IMR-90 (cell line): ENCODE measurements around the gene TMUB2. TPM values are rescaled to one million over a fixed set of nuclear protein-coding genes. Genes with fewer than 3 reads are reported as not detected.

Source experiments
- ATAC-seq: fragments of 200-7000 bp; cut with Tn5 transposase; 2 replicates; pipeline ENCODE4 v1.9.1; 2020; ENCODE audit warnings: low read depth, mild to moderate bottlenecking, moderate library complexity
- BruUV-seq: library from RNA; stranded (reverse); fragments of 400-500 nt; replicated peaks from 2 replicates; lab custom pipeline; 2021; lab: Mats Ljungman, UMichigan
- CTCF ChIA-PET: fragments of 300-600 bp; formaldehyde crosslinking; extraction: SDS; loops from one replicate; lab custom pipeline; 2021; ENCODE audit warnings: antibody characterized with exemption; lab: Yijun Ruan, JAX
- POLR2A ChIA-PET: fragments of 300-600 bp; sonication (Branson Sonifier 250); formaldehyde crosslinking; loops from one replicate; lab custom pipeline; 2022; ENCODE audit warnings: antibody characterized with exemption; ENCODE audit not compliant: unreplicated experiment; lab: Charles Lee
- DNase-seq: peaks from one replicate; pipeline ENCODE4 v3.0.0; 2013
- H2AFZ ChIP-seq: replicated peaks from 2 replicates; pipeline ENCODE3; 2013; ENCODE audit warnings: low read length, mild to moderate bottlenecking; ENCODE audit not compliant: poor library complexity
- H2AK5ac ChIP-seq: 2 replicates; pipeline ENCODE4 v1.6.1; 2013; ENCODE audit warnings: low read depth, low read length, inconsistent platforms
- H2AK9ac ChIP-seq: replicated peaks from 2 replicates; pipeline ENCODE3; 2013; ENCODE audit warnings: mild to moderate bottlenecking, low read depth, low read length, moderate library complexity; ENCODE audit not compliant: poor library complexity
- H2BK120ac ChIP-seq: 2 replicates; pipeline ENCODE4 v1.6.1; 2013; ENCODE audit warnings: low read depth, low read length, inconsistent platforms
- H2BK15ac ChIP-seq: 3 replicates; pipeline ENCODE4 v1.6.1; 2013; ENCODE audit warnings: low read depth, low read length, inconsistent platforms
- H2BK20ac ChIP-seq: 2 replicates; pipeline ENCODE4 v1.6.1; 2013; ENCODE audit warnings: low read depth, mild to moderate bottlenecking, inconsistent platforms, low read length, moderate library complexity
- H2BK5ac ChIP-seq: 2 replicates; pipeline ENCODE4 v1.6.1; 2013; ENCODE audit warnings: mild to moderate bottlenecking, low read depth, low read length, inconsistent platforms; ENCODE audit not compliant: poor library complexity, severe bottlenecking
- H3K14ac ChIP-seq: replicated peaks from 2 replicates; pipeline ENCODE4 v1.6.1; 2013; ENCODE audit warnings: low read depth, low read length, inconsistent platforms
- H3K18ac ChIP-seq: 2 replicates; pipeline ENCODE4 v1.6.1; 2013; ENCODE audit warnings: low read depth, low read length, control low read depth
- H3K23ac ChIP-seq: 2 replicates; pipeline ENCODE4 v1.6.1; 2013; ENCODE audit warnings: low read depth, low read length, inconsistent platforms
- H3K27ac ChIP-seq: 2 replicates; pipeline ENCODE4 v1.5.1; 2013; ENCODE audit warnings: mild to moderate bottlenecking, control low read depth, low read length; ENCODE audit not compliant: insufficient read depth
- H3K27me3 ChIP-seq: 2 replicates; pipeline ENCODE4 v1.6.1; 2013; ENCODE audit warnings: low read length; ENCODE audit not compliant: control insufficient read depth, insufficient read depth
- H3K36me3 ChIP-seq: 2 replicates; pipeline ENCODE4 v1.6.1; 2013; ENCODE audit warnings: low read length, mixed read lengths; ENCODE audit not compliant: control insufficient read depth, insufficient read depth
- H3K4ac ChIP-seq: 2 replicates; pipeline ENCODE4 v1.6.1; 2013; ENCODE audit warnings: low read depth, low read length, inconsistent platforms
- H3K4me1 ChIP-seq: 2 replicates; pipeline ENCODE4 v1.6.1; 2013; ENCODE audit warnings: low read length, mixed read lengths; ENCODE audit not compliant: control insufficient read depth, insufficient read depth
- H3K4me2 ChIP-seq: 2 replicates; pipeline ENCODE4 v1.6.1; 2013; ENCODE audit warnings: low read depth, mild to moderate bottlenecking, control low read depth, low read length, moderate library complexity
- H3K4me3 ChIP-seq: 2 replicates; pipeline ENCODE4 v1.5.1; 2013; ENCODE audit warnings: low read depth, mild to moderate bottlenecking, control low read depth, low read length, moderate library complexity; ENCODE audit not compliant: insufficient read depth
- H3K56ac ChIP-seq: 2 replicates; pipeline ENCODE4 v1.6.1; 2013; ENCODE audit warnings: low read length, inconsistent platforms; ENCODE audit not compliant: insufficient read depth; ENCODE audit errors: extremely low read depth
- H3K79me1 ChIP-seq, 2 experiments: 2 replicates each; pipeline ENCODE4 v1.6.1; 2013; ENCODE audit warnings: low read length in 2 of 2, inconsistent platforms in 1 of 2, low read depth in 1 of 2
- H3K9ac ChIP-seq: 2 replicates; pipeline ENCODE4 v1.6.1; 2013; ENCODE audit warnings: low read depth, low read length, control low read depth
- H3K9me1 ChIP-seq: 2 replicates; pipeline ENCODE4 v1.6.1; 2013; ENCODE audit warnings: low read length, inconsistent platforms; ENCODE audit not compliant: insufficient read depth
- H3K9me3 ChIP-seq: 2 replicates; pipeline ENCODE4 v1.6.1; 2013; ENCODE audit warnings: low read length; ENCODE audit not compliant: control insufficient read depth, insufficient read depth
- H4K20me1 ChIP-seq: 2 replicates; pipeline ENCODE4 v1.6.1; 2013; ENCODE audit warnings: low read length, inconsistent platforms; ENCODE audit not compliant: insufficient read depth
- H4K5ac ChIP-seq: 2 replicates; pipeline ENCODE4 v1.6.1; 2013; ENCODE audit warnings: mild to moderate bottlenecking, low read depth, low read length, control low read depth
- H4K8ac ChIP-seq, 2 experiments: 2 replicates each; pipeline ENCODE4 v1.6.1; 2013; ENCODE audit warnings: low read depth in 2 of 2, low read length in 2 of 2, control low read depth in 1 of 2, inconsistent platforms in 1 of 2
- H4K91ac ChIP-seq: 2 replicates; pipeline ENCODE4 v1.6.1; 2013; ENCODE audit warnings: low read depth, low read length, inconsistent platforms; ENCODE audit not compliant: insufficient read depth
- BHLHE40 ChIP-seq: fragments of 150-350 bp; IDR thresholded peaks from 2 replicates; pipeline ENCODE4 v1.6.1; 2016; ENCODE audit warnings: mild to moderate bottlenecking, low read depth, low read length
- CHD1 ChIP-seq: IDR thresholded peaks from 2 replicates; pipeline ENCODE4 v1.6.1; 2012; ENCODE audit warnings: low read depth, low read length, improper control_type of control experiment
- ELK1 ChIP-seq: fragments of 150-350 bp; IDR thresholded peaks from 2 replicates; pipeline ENCODE4 v1.6.1; 2016; ENCODE audit warnings: low read depth, mild to moderate bottlenecking, low read length, moderate library complexity, borderline replicate concordance
- FOS ChIP-seq: fragments of 150-350 bp; IDR thresholded peaks from 2 replicates; pipeline ENCODE4 v1.6.1; 2016; ENCODE audit warnings: low read depth, low read length
- MAFK ChIP-seq: IDR thresholded peaks from 2 replicates; pipeline ENCODE4 v1.6.1; 2012; ENCODE audit warnings: low read depth, low read length, improper control_type of control experiment
- MAZ ChIP-seq: IDR thresholded peaks from 2 replicates; pipeline ENCODE4 v1.6.1; 2012; ENCODE audit warnings: low read depth, mild to moderate bottlenecking, low read length, improper control_type of control experiment, moderate library complexity, borderline replicate concordance
- MXI1 ChIP-seq: IDR thresholded peaks from 2 replicates; pipeline ENCODE4 v1.6.1; 2012; ENCODE audit warnings: low read depth, mild to moderate bottlenecking, low read length, moderate library complexity, borderline replicate concordance
- NFE2L2 ChIP-seq: fragments of 150-350 bp; IDR thresholded peaks from 2 replicates; pipeline ENCODE4 v1.6.1; 2016; ENCODE audit warnings: low read depth, mild to moderate bottlenecking, low read length
- RAD21 ChIP-seq: IDR thresholded peaks from 2 replicates; pipeline ENCODE4 v1.6.1; 2012; ENCODE audit warnings: low read length, improper control_type of control experiment
- RCOR1 ChIP-seq: IDR thresholded peaks from 2 replicates; pipeline ENCODE4 v1.6.1; 2012; ENCODE audit warnings: mild to moderate bottlenecking, low read length, improper control_type of control experiment; ENCODE audit not compliant: insufficient replicate concordance
- RFX5 ChIP-seq: IDR thresholded peaks from 2 replicates; pipeline ENCODE4 v1.8.0; 2012; ENCODE audit warnings: low read depth, mild to moderate bottlenecking, low read length, moderate library complexity
- SMC3 ChIP-seq: fragments of 150-350 bp; IDR thresholded peaks from 2 replicates; pipeline ENCODE4 v1.6.1; 2016; ENCODE audit warnings: low read depth, mild to moderate bottlenecking, antibody characterized with exemption, low read length, moderate library complexity
- USF2 ChIP-seq: fragments of 150-350 bp; IDR thresholded peaks from 2 replicates; pipeline ENCODE4 v1.6.1; 2017; ENCODE audit warnings: mild to moderate bottlenecking, antibody characterized with exemption, low read length, low read depth
- WGBS, 2 experiments: methylation state at CpG; one replicate each; pipeline versions ENCODE4 v1.1.5 to v1.1.7; 2013; ENCODE audit warnings: missing lambda C conversion rate in 2 of 2; ENCODE audit not compliant: insufficient read length in 1 of 2; ENCODE audit errors: extremely low coverage in 2 of 2; 5-methylcytosine and 5-hydroxymethylcytosine counted together
- dilution Hi-C: fragments of 300-500 bp; cut with HindIII; formaldehyde crosslinking; loops from one replicate; pipeline ENCODE4 v1.14.3; 2018; ENCODE audit warnings: low sequenced_read_pairs; ENCODE audit not compliant: unreplicated experiment
- in situ Hi-C: fragments of 300-500 bp; cut with MboI; formaldehyde crosslinking; loops from 3 replicates; pipeline ENCODE4 v1.14.3; 2019; ENCODE audit warnings: low sequenced_read_pairs, inconsistent platforms, mixed read lengths
- intact Hi-C: fragments of 100-400 bp; cut with micrococcal nuclease; formaldehyde crosslinking; loops from 2 replicates; pipeline ENCODE4 v1.10.0; 2022
- polyA plus RNA-seq, 3 experiments: library from polyadenylated mRNA; depleted of rRNA; stranded (reverse); fragments of >200 nt; gene quantifications; 2 replicates each; pipeline ENCODE4 v1.2.3, GENCODE V29; 2012; ENCODE audit warnings: low replicate concordance in 1 of 3
- total RNA-seq: library from RNA; depleted of rRNA; stranded (reverse); fragments of >200 nt; gene quantifications from 2 replicates; pipeline ENCODE4 v1.2.3, GENCODE V29; 2012

The TMUB2 gene
- total and polyA plus RNA-seq, 2 of the 4 experiments (the other 2 are of a cell fraction): 16.5 to 42.5 TPM

GRCh38 chr17:44210342-44211192, 23.8 kb downstream of the TMUB2 start:
- Histone ChIP-seq H3K23ac (no peak overlapping the region), H3K4ac (no peak overlapping the region; the same call in none of the 2 replicates), H3K79me1 (peaks cover 21 to 55% of the 10 kb centered on the region in 2 experiments; a peak in 3 of 4 replicates), H3K4me3 (no peak overlapping the region), H3K27me3 (no peaks in the 10 kb centered on the region), H2BK120ac (no peak overlapping the region), H2AK9ac (peak overlapping the region; percentile 62), H3K27ac (peak overlapping the region; percentile 13; the same call in 1 of the 2 replicates), H2BK5ac (no peak overlapping the region), H2AFZ (peak overlapping the region; percentile 27), H3K9ac (peak overlapping the region; percentile 27; the same call in 1 of the 2 replicates), H3K4me2 (0 out of 2 replicates have a peak overlapping the region, but pooled peaks have one; percentile 2), H3K14ac (no peak overlapping the region), H2AK5ac (no peak overlapping the region; the same call in 1 of the 2 replicates), H3K18ac (no peak overlapping the region), H3K56ac (no peak overlapping the region), H2BK15ac (no peak overlapping the region), H4K8ac (peak overlapping the region in 1 of 2 experiments; percentile 50; a peak in 1 of 4 replicates), H3K9me1 (peaks cover 6% of the 10 kb centered on the region), H4K5ac (no peak overlapping the region), H3K4me1 (peaks cover 8% of the 10 kb centered on the region), H4K91ac (no peak overlapping the region), H3K36me3 (peaks cover 68% of the 10 kb centered on the region), H3K9me3 (no peaks in the 10 kb centered on the region), H2BK20ac (no peak overlapping the region), H4K20me1 (peaks cover 27% of the 10 kb centered on the region; the same call in 1 of the 2 replicates)
- DNase-seq: peak; percentile 85
- in situ Hi-C loops (loop anchor here (25.0 kb wide), 2 partner anchors 302 to 427 kb away; partner anchors contain the start of gene GPATCH8), intact Hi-C loops (loop anchor here (10.0 kb wide), 1 partner anchor 294 kb away; the partner anchor contains the start of gene GPATCH8), dilution Hi-C loops (no loop called here)
- POLR2A ChIA-PET: no interaction called here
- ATAC-seq: peak; percentile 97
- WGBS, 2 experiments: 16% methylated on average over 33 of the region's 64 CpGs; no CpG with 5 or more reads in 1 of the 2 experiments
- TSS peak; percentile 30 for BruUV-seq
- CTCF ChIA-PET: interaction anchor here (0.5 to 1.4 kb wide), 13 partner anchors 8 to 400 kb away, joined by 3 to 7 read pairs (median 4); partner anchors contain the start of gene UBTF
- TF ChIP-seq MAFK (no peak), NFE2L2 (no peak), FOS (peak; percentile 23; the same call in 1 of the 2 replicates), SMC3 (peak; percentile 97), RCOR1 (no peak), MAZ (peak; percentile 84; the same call in 1 of the 2 replicates), ELK1 (no peak), MXI1 (peak; percentile 99), USF2 (peak; percentile 55; the same call in 1 of the 2 replicates), CHD1 (no peak), RFX5 (no peak), RAD21 (peak; percentile 99), BHLHE40 (no peak; the same call in 1 of the 2 replicates)
